ENCODE results near the gene OPRD1. TPM values are rescaled to one million over a fixed set of nuclear protein-coding genes. Genes with fewer than 3 reads are reported as not detected.

OPRD1 gene
- total and polyA plus RNA-seq, 4 donors, result 0.01 TPM; not detected in 3

- Histone ChIP-seq H3K4me1 (ENCODE audit: control insufficient read depth in 4 of 4, insufficient read depth in 4 of 4, low read length in 3 of 4) (peaks cover 3 to 21% (median 14%) of the 10 kb centered on the region in 4 donors), H3K27me3 (ENCODE audit: control insufficient read depth in 4 of 4, insufficient read depth in 4 of 4, low read length in 3 of 4) (no peaks in the 10 kb centered on the region), H3K27ac (ENCODE audit: low read depth in 1 of 2, low read length in 2 of 2) (no peak overlapping the region), H3K9ac (ENCODE audit: low read depth in 1 of 2, low read length in 2 of 2) (no peak overlapping the region), H3K4me3 (ENCODE audit: low read depth in 1 of 3, low read length in 3 of 3) (no peak overlapping the region), H3K36me3 (ENCODE audit: control insufficient read depth in 4 of 4, insufficient read depth in 3 of 4, low read depth in 1 of 4, low read length in 3 of 4) (no peaks in the 10 kb centered on the region), H3K9me3 (ENCODE audit: control insufficient read depth in 4 of 4, low read length in 3 of 4) (no peaks in the 10 kb centered on the region)
- no peak for DNase-seq (ENCODE audit: low spot score)
- WGBS, result 84% methylated on average over 2 of the region's 2 CpGs
- TF ChIP-seq EGR1 (IDR thresholded peaks at IDR 0.05; ENCODE audit: low read depth in 2 of 2), result no peak
- no peak for TF ChIP-seq REST (IDR thresholded peaks at IDR 0.05)
- no peak for TF ChIP-seq NR2F2 (IDR thresholded peaks at IDR 0.05)
- no peak for TF ChIP-seq ATF3 (IDR thresholded peaks at IDR 0.05)
- TF ChIP-seq YY1 (IDR thresholded peaks at IDR 0.05), result no peak
- TF ChIP-seq MAX (IDR thresholded peaks at IDR 0.05), result no peak
- no peak for TF ChIP-seq FOXA1 (IDR thresholded peaks at IDR 0.05)
- no peak for TF ChIP-seq SP1 (IDR thresholded peaks at IDR 0.05)
- no peak for TF ChIP-seq ZBTB33 (IDR thresholded peaks at IDR 0.05)
- no peak for TF ChIP-seq FOXA2 (IDR thresholded peaks at IDR 0.05)
- TF ChIP-seq GABPA (IDR thresholded peaks at IDR 0.05 in 1 of 2, conservative IDR thresholded peaks at IDR 0.05 in 1 of 2), result no peak
- no peak for TF ChIP-seq TAF1 (conservative IDR thresholded peaks at IDR 0.05)
- TF ChIP-seq RXRA (IDR thresholded peaks at IDR 0.05), result no peak
- TF ChIP-seq HNF4A (conservative IDR thresholded peaks at IDR 0.05), result no peak
- TF ChIP-seq HNF4G (IDR thresholded peaks at IDR 0.05), result no peak
- TF ChIP-seq JUND (IDR thresholded peaks at IDR 0.05), result no peak
- TF ChIP-seq CTCF (IDR thresholded peaks at IDR 0.05; ENCODE audit: low read depth, low read length, missing input control), result no peak
- no peak for TF ChIP-seq RAD21 (IDR thresholded peaks at IDR 0.05)
These were observed 105.8 kb downstream of the OPRD1 start for GRCh38 chr1:28917757-28918118.

Small RNA genes within 50 kb of the gene (small RNA-seq; reads per million reads assigned to genes)
- gene RF00019, result not detected

Other genes with a start within 250 kb of the OPRD1 start
- 1 to 10 TPM; 1.1 to 5.9 TPM for gene RAB42, start 219.9 kb upstream of the OPRD1 start, total RNA-seq
- gene RAB42, start 219.9 kb upstream of the OPRD1 start, polyA plus RNA-seq, result under 1 TPM; 0.35 to 0.92 TPM
- gene TAF12, start 169.1 kb upstream of the OPRD1 start, total RNA-seq, result 10 to 100 TPM in 1 of 2 donors, 1 to 10 TPM in 1; 9.5 to 14.2 TPM
- gene TAF12, start 169.1 kb upstream of the OPRD1 start, polyA plus RNA-seq, result 10 to 100 TPM in 1 of 2 donors, 1 to 10 TPM in 1; 9.7 to 14.5 TPM
- gene RNU11, start 163.6 kb upstream of the OPRD1 start, total RNA-seq, result not detected
- not detected for gene RNU11, start 163.6 kb upstream of the OPRD1 start, polyA plus RNA-seq
- gene GMEB1, start 143.4 kb upstream of the OPRD1 start, total RNA-seq, result 1 to 10 TPM; 5.4 to 6.1 TPM
- 1 to 10 TPM; 1.8 to 2.2 TPM for gene GMEB1, start 143.4 kb upstream of the OPRD1 start, polyA plus RNA-seq
- 10 to 100 TPM; 31.1 to 37.9 TPM for gene YTHDF2, start 75.2 kb upstream of the OPRD1 start, total RNA-seq
- 10 to 100 TPM; 21.1 to 28.7 TPM for gene YTHDF2, start 75.2 kb upstream of the OPRD1 start, polyA plus RNA-seq
- gene EPB41, start 102.4 kb downstream of the OPRD1 start, total RNA-seq, result 100 to 1,000 TPM in 1 of 2 donors, 10 to 100 TPM in 1; 61.1 to 189 TPM
- gene EPB41, start 102.4 kb downstream of the OPRD1 start, polyA plus RNA-seq, result 10 to 100 TPM; 10.7 to 15.1 TPM